Cardiac muscle cell (in vitro differentiated cells and primary cell): ENCODE results near the gene SLC44A5. TPM values are rescaled to one million over a fixed set of nuclear protein-coding genes. Genes with fewer than 3 reads are reported as not detected.
A peak's percentile ranks its signal among the peaks of the same experiment; 100 is the strongest.

Experiments
- DNase-seq, 2 donors: peaks; one replicate each; pipeline versions ENCODE4 v3.0.0 to v3.0.0-alpha.2; 2010 to 2017; ENCODE audit warnings: low read depth in 1 of 2, low spot score in 1 of 2
- H3K27ac ChIP-seq: fragments of 200-600 bp; sonication (generic); 2 replicates; pipeline ENCODE4 v1.5.1; 2016
- H3K27me3 ChIP-seq: fragments of 200-600 bp; sonication (generic); 2 replicates; pipeline ENCODE4 v1.6.0; 2016; ENCODE audit warnings: control low read depth
- H3K36me3 ChIP-seq: fragments of 200-600 bp; sonication (generic); 2 replicates; pipeline ENCODE4 v1.5.1; 2016; ENCODE audit warnings: control low read depth
- H3K4me1 ChIP-seq: fragments of 200-600 bp; sonication (generic); 2 replicates; pipeline ENCODE4 v1.8.1; 2017; ENCODE audit warnings: low read depth, mild to moderate bottlenecking, mixed run types
- H3K4me3 ChIP-seq: fragments of 200-600 bp; sonication (generic); 2 replicates; pipeline ENCODE4 v1.5.1; 2016; ENCODE audit warnings: mild to moderate bottlenecking
- H3K9me3 ChIP-seq: fragments of 200-600 bp; sonication (generic); 2 replicates; pipeline ENCODE4 v1.5.1; 2017; ENCODE audit warnings: low read depth, mild to moderate bottlenecking, control low read depth
- polyA plus RNA-seq: library from polyadenylated mRNA; unstranded; fragments of >200 nt; fragmentation: Nextera tagmentation; extraction: Ambion mirVana; gene quantifications from 2 replicates; pipeline ENCODE4 v1.2.1, GENCODE V29; 2016
- total RNA-seq: library from RNA; depleted of rRNA; stranded (reverse); fragments of >200 nt; gene quantifications from 2 replicates; pipeline ENCODE4 v1.2.3, GENCODE V29; 2016
- TF ChIP-seq, protein P1 (sequence below): IDR thresholded peaks from 2 replicates; pipeline ENCODE4 v1.5.1; 2012; ENCODE audit warnings: low read depth, mild to moderate bottlenecking, low read length

The SLC44A5 gene
- total and polyA plus RNA-seq, 2 experiments from 2014 or later, result 6.9 to 11.1 TPM

- TF ChIP-seq, protein P1, sequence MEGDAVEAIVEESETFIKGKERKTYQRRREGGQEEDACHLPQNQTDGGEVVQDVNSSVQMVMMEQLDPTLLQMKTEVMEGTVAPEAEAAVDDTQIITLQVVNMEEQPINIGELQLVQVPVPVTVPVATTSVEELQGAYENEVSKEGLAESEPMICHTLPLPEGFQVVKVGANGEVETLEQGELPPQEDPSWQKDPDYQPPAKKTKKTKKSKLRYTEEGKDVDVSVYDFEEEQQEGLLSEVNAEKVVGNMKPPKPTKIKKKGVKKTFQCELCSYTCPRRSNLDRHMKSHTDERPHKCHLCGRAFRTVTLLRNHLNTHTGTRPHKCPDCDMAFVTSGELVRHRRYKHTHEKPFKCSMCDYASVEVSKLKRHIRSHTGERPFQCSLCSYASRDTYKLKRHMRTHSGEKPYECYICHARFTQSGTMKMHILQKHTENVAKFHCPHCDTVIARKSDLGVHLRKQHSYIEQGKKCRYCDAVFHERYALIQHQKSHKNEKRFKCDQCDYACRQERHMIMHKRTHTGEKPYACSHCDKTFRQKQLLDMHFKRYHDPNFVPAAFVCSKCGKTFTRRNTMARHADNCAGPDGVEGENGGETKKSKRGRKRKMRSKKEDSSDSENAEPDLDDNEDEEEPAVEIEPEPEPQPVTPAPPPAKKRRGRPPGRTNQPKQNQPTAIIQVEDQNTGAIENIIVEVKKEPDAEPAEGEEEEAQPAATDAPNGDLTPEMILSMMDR, result no peak
- H3K9me3 ChIP-seq, result no peaks in the 10 kb centered on the region
- H3K4me3 ChIP-seq, result no peak overlapping the region
- no peaks in the 10 kb centered on the region for H3K36me3 ChIP-seq
- DNase-seq, result no peak
- no peaks in the 10 kb centered on the region for H3K4me1 ChIP-seq
- no peak overlapping the region for H3K27ac ChIP-seq
- no peaks in the 10 kb centered on the region for H3K27me3 ChIP-seq
Observed at GRCh38 chr1:75503221-75503974, 107.5 kb downstream of the SLC44A5 start.

- no peaks in the 10 kb centered on the region for H3K4me1 ChIP-seq
- H3K27me3 ChIP-seq, result no peaks in the 10 kb centered on the region
- no peak overlapping the region for H3K4me3 ChIP-seq
- no peaks in the 10 kb centered on the region for H3K9me3 ChIP-seq
- no peak overlapping the region for H3K27ac ChIP-seq
- H3K36me3 ChIP-seq, result no peaks in the 10 kb centered on the region
- peak in 1 of 2 donors; percentile 65 for DNase-seq
- TF ChIP-seq, protein P1, result no peak
Observed at GRCh38 chr1:75502776-75503175, 108.1 kb downstream of the SLC44A5 start.

- TF ChIP-seq, protein P1, result no peak
- no peaks in the 10 kb centered on the region for H3K27me3 ChIP-seq
- no peak overlapping the region for H3K27ac ChIP-seq
- no peaks in the 10 kb centered on the region for H3K4me1 ChIP-seq
- no peaks in the 10 kb centered on the region for H3K36me3 ChIP-seq
- no peaks in the 10 kb centered on the region for H3K9me3 ChIP-seq
- DNase-seq, result no peak
- no peak overlapping the region for H3K4me3 ChIP-seq
Observed at GRCh38 chr1:75501577-75502295, 109.2 kb downstream of the SLC44A5 start.

DNA sequence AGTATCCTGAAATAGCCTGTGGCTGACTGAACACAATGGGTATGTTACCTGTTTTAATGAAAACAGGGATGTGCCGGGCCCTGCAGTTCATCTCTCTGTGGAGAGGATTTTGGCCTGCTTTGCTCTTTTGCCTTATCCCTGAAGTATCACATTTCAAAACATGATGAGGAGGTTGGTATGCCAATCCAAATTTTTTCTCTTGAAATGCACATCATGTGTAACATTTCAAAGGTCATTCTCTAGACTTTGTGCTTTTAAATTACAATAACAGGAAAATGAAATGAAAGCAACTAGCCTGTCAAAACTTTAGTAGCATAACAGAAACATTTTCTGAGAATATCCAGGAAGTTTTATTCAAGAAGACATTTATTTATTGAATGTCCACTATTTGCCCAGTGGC, 118.9 kb downstream of the SLC44A5 start:
- Histone ChIP-seq H3K36me3 (no peaks in the 10 kb centered on the region), H3K4me1 (no peaks in the 10 kb centered on the region), H3K9me3 (no peaks in the 10 kb centered on the region), H3K4me3 (no peak overlapping the region), H3K27ac (no peak overlapping the region), H3K27me3 (no peaks in the 10 kb centered on the region)
- TF ChIP-seq, protein P1, result no peak
- DNase-seq, result no peak

DNA sequence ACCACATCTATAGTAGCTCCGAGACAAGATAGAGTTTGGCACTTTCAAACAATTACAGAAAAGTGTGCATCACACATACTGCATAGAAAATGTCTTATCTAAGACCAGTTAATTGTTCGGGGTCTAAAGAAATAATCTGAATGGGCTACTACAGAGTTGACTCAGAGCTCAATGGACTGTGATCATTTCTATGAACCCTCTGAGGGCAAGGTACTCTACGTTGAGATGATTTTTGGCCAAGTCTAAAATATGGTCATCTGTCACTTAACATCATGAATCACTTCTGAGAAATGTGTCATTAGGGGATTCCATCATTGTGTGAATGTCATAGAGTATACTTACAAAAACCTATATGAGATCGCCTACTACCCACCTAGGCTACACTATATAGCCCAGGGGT, 123.5 kb downstream of the SLC44A5 start:
- Histone ChIP-seq H3K27ac (no peak overlapping the region), H3K9me3 (no peaks in the 10 kb centered on the region), H3K4me3 (no peak overlapping the region), H3K4me1 (no peaks in the 10 kb centered on the region), H3K36me3 (no peaks in the 10 kb centered on the region), H3K27me3 (no peaks in the 10 kb centered on the region)
- DNase-seq, result no peak
- TF ChIP-seq, protein P1, result no peak
